Activated naive CD4-positive, alpha-beta T cell treated with anti-CD3 and anti-CD28 coated beads, Interleukin-2, amount 50 U/mL, for 16 hours (primary cell): ENCODE data around the gene ZNF626.
"Not testable (repeated sequence)": the region's sequence is repeated elsewhere in the genome, so short reads cannot be mapped to it uniquely, and the experiment has no call there.

ENCODE experiments used
- DNase-seq: peaks from one replicate; pipeline ENCODE4 v3.0.0-alpha.2; 2020

ZNF626 gene

GRCh38 chr19:20661150-20661819 is at the start of gene ZNF626:
ZNF626 (minus strand) TSS chr19:20661571; CDS start chr19:20661446, 125 bp downstream.
- peak; percentile 91 for DNase-seq

- DNase-seq, result no peak
These were observed 7.9 kb upstream of the ZNF626 start for GRCh38 chr19:20669263-20669662.

- DNase-seq, result no peak
These were observed 5.9 kb upstream of the ZNF626 start for GRCh38 chr19:20667281-20667680.

GRCh38 chr19:20664901-20665781 is 3.8 kb upstream of the ZNF626 start:
- DNase-seq, result no peak

- DNase-seq, result not testable (repeated sequence)
These were observed 3.1 kb upstream of the ZNF626 start for GRCh38 chr19:20664475-20664874.

- DNase-seq, result no peak
These were observed 1.2 kb upstream of the ZNF626 start for GRCh38 chr19:20662421-20663105.

GRCh38 chr19:20660473-20661140 is 764 bp downstream of the ZNF626 start:
- no peak for DNase-seq

- DNase-seq, result no peak
These were observed 20.8 kb downstream of the ZNF626 start for GRCh38 chr19:20640545-20640944.

GRCh38 chr19:20640023-20640422 is 21.3 kb downstream of the ZNF626 start:
- no peak for DNase-seq

GRCh38 chr19:20624560-20624959 is 36.8 kb downstream of the ZNF626 start:
- not testable (repeated sequence) for DNase-seq

GRCh38 chr19:20616071-20616470 is 45.3 kb downstream of the ZNF626 start:
- DNase-seq, result no peak

- not testable (repeated sequence) for DNase-seq
These were observed 46.4 kb downstream of the ZNF626 start for GRCh38 chr19:20614971-20615370.

GRCh38 chr19:20612711-20613316 is 48.6 kb downstream of the ZNF626 start:
- DNase-seq, result no peak

- no peak for DNase-seq
These were observed 49.5 kb downstream of the ZNF626 start for GRCh38 chr19:20611866-20612265.

- no peak for DNase-seq
These were observed 53.4 kb downstream of the ZNF626 start for GRCh38 chr19:20607943-20608342.
